ENCODE results near the gene CCDC187. TPM values are rescaled to one million over a fixed set of nuclear protein-coding genes. Genes with fewer than 3 reads are reported as not detected.

The CCDC187 gene
- polyA plus RNA-seq, 3 donors: not detected

DNA sequence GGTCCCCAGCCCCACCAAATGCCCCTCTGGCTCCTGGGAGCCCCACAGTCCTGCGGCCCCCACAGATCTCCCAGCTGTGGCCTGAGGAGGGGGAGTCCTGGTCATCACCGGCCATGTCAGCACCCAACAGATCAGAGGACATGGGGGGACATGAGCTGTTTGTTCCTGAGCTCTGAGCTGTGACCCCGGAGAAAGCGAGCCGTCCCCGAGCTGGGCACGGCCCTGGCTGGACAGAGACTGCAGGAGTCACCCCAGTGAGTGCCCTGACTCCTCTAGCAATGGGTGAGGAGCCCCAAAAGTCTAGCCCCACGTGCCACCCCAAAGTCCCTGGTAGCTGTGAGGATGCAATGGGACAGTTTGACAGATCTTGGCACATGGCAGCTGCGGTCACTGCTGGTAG is 25.7 kb downstream of the CCDC187 start:
- no peak for DNase-seq
- Histone ChIP-seq H3K9me3 (replicated peaks in 1 of 2; ENCODE audit: control insufficient read depth in 1 of 2, insufficient read depth in 1 of 2, low read length in 2 of 2) (no peaks in the 10 kb centered on the region), H4K20me1 (ENCODE audit: insufficient read depth, low read length) (no peaks in the 10 kb centered on the region), H3K79me2 (ENCODE audit: insufficient read depth, low read length) (no peaks in the 10 kb centered on the region), H3K4me2 (replicated peaks; ENCODE audit: extremely low read depth, low read length, poor library complexity, severe bottlenecking) (no peak overlapping the region), H3K4me3 (replicated peaks in 1 of 3; ENCODE audit: low read depth in 2 of 3, low read length in 3 of 3) (no peak overlapping the region), H2AFZ (ENCODE audit: insufficient read depth, low read depth, low read length, poor library complexity, severe bottlenecking) (no peak overlapping the region), H3K27me3 (ENCODE audit: control insufficient read depth in 2 of 2, insufficient read depth in 2 of 2, low read length in 2 of 2) (no peaks in the 10 kb centered on the region), H3K4me1 (ENCODE audit: control insufficient read depth in 1 of 2, insufficient read depth in 2 of 2, low read length in 2 of 2) (no peaks in the 10 kb centered on the region), H3K36me3 (replicated peaks in 1 of 2; ENCODE audit: control insufficient read depth in 1 of 2, insufficient read depth in 2 of 2, low read length in 2 of 2) (no peaks in the 10 kb centered on the region), H3K9ac (ENCODE audit: insufficient read depth, low read length, poor library complexity, severe bottlenecking) (no peak overlapping the region), H3K27ac (ENCODE audit: low read depth in 1 of 2, low read length in 2 of 2) (no peak overlapping the region)
- TF ChIP-seq CTCF (IDR thresholded peaks at IDR 0.05): no peak
- Mint-ChIP-seq H3K4me3 (no peak overlapping the region), H3K36me3 (no peaks in the 10 kb centered on the region), H3K4me1 (no peaks in the 10 kb centered on the region), H3K27ac (no peak overlapping the region), H3K27me3 (ENCODE audit: low read depth in 3 of 3) (peaks cover 2 to 23% (median 12%) of the 10 kb centered on the region in 3 donors), H3K9me3 (no peaks in the 10 kb centered on the region)
- 86% methylated on average over 8 of the region's 9 CpGs for WGBS (ENCODE audit: insufficient coverage)
- intact Hi-C loops (cut with micrococcal nuclease): no loop called here

DNA sequence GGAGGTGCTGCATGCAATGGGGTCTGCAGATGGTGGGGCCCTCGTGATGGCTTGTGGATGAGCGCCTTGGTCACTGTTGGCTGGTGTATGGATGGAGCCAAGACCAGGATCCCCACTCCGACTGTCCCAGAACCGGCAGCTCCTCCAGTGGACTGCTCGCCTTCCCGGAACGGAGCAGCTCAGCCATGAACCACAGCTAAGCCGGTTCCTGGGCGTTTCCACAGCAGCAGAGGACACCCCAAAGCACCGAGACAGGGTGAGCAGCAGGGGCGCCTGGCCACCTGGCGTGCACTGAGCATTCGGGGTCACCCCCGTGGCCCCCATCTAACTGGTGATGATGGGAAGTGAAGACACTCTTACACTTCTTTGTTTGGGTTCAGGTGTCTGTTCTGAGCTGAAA is 26.1 kb downstream of the CCDC187 start:
- H3K27ac Mint-ChIP-seq: no peak overlapping the region
- no peak overlapping the region for H2AFZ ChIP-seq (ENCODE audit: insufficient read depth, low read depth, low read length, poor library complexity, severe bottlenecking)
- H3K27me3 ChIP-seq (ENCODE audit: control insufficient read depth in 2 of 2, insufficient read depth in 2 of 2, low read length in 2 of 2): no peaks in the 10 kb centered on the region
- no peak overlapping the region for H3K4me3 ChIP-seq (replicated peaks in 1 of 3; ENCODE audit: low read depth in 2 of 3, low read length in 3 of 3)
- H3K79me2 ChIP-seq (ENCODE audit: insufficient read depth, low read length): no peaks in the 10 kb centered on the region
- WGBS (ENCODE audit: insufficient coverage): 92% methylated on average over 8 of the region's 14 CpGs
- peaks cover 2 to 20% (median 8%) of the 10 kb centered on the region in 3 donors for H3K27me3 Mint-ChIP-seq (ENCODE audit: low read depth in 3 of 3)
- H3K4me3 Mint-ChIP-seq: no peak overlapping the region
- H3K9me3 ChIP-seq (replicated peaks in 1 of 2; ENCODE audit: control insufficient read depth in 1 of 2, insufficient read depth in 1 of 2, low read length in 2 of 2): no peaks in the 10 kb centered on the region
- no peak for TF ChIP-seq CTCF (IDR thresholded peaks at IDR 0.05)
- no peak overlapping the region for H3K9ac ChIP-seq (ENCODE audit: insufficient read depth, low read length, poor library complexity, severe bottlenecking)
- H3K4me1 ChIP-seq (ENCODE audit: control insufficient read depth in 1 of 2, insufficient read depth in 2 of 2, low read length in 2 of 2): no peaks in the 10 kb centered on the region
- no peak for DNase-seq
- H3K27ac ChIP-seq (ENCODE audit: low read depth in 1 of 2, low read length in 2 of 2): no peak overlapping the region
- H3K4me2 ChIP-seq (replicated peaks; ENCODE audit: extremely low read depth, low read length, poor library complexity, severe bottlenecking): no peak overlapping the region
- H3K4me1 Mint-ChIP-seq: no peaks in the 10 kb centered on the region
- intact Hi-C loops (cut with micrococcal nuclease): no loop called here
- H4K20me1 ChIP-seq (ENCODE audit: insufficient read depth, low read length): no peaks in the 10 kb centered on the region
- no peaks in the 10 kb centered on the region for H3K36me3 Mint-ChIP-seq
- no peaks in the 10 kb centered on the region for H3K9me3 Mint-ChIP-seq
- no peaks in the 10 kb centered on the region for H3K36me3 ChIP-seq (replicated peaks in 1 of 2; ENCODE audit: control insufficient read depth in 1 of 2, insufficient read depth in 2 of 2, low read length in 2 of 2)
